ENCODE results near the gene RAD51B.

DNA sequence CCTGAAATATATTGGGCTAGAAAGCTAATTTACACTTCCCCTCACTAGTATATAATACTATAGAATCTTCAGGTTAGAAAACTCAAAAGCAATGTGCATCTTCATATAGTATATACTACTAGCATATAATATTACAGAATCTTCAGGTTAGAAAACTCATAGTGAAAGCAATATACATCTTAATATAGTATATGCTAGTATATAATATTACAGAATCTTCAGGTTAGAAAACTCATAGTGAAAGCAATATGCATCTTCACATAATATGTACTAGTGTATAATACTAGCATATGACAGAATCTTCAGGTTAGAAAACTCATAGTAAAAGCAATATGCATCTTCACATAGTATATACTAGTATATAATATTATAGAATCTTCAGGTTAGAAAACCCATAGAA, 643.7 kb downstream of the RAD51B start:
- TF ChIP-seq POLR2A (IDR thresholded peaks at IDR 0.05; ENCODE audit: insufficient read depth in 1 of 2, low read depth in 2 of 2, low read length in 2 of 2), result no peak
- TF ChIP-seq TCF12 (IDR thresholded peaks at IDR 0.05), result no peak
- no peak for TF ChIP-seq TCF12 (CRISPR knock-in tag; IDR thresholded peaks at IDR 0.05)
- no peak for TF ChIP-seq TGIF2 (CRISPR knock-in tag; IDR thresholded peaks at IDR 0.05)
- no peak for TF ChIP-seq ZSCAN22 (CRISPR knock-in tag; IDR thresholded peaks at IDR 0.05)
- TF ChIP-seq, protein P1, sequence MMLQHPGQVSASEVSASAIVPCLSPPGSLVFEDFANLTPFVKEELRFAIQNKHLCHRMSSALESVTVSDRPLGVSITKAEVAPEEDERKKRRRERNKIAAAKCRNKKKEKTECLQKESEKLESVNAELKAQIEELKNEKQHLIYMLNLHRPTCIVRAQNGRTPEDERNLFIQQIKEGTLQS (CRISPR knock-in tag; IDR thresholded peaks at IDR 0.05), result no peak
- no peak for TF ChIP-seq CAMTA2 (CRISPR knock-in tag; IDR thresholded peaks at IDR 0.05; ENCODE audit: borderline replicate concordance)
- TF ChIP-seq ELF1 (CRISPR knock-in tag; IDR thresholded peaks at IDR 0.05), result no peak

All from HepG2 (cell line).